ENCODE measurements around the gene SSR1. TPM values are rescaled to one million over a fixed set of nuclear protein-coding genes. Genes with fewer than 3 reads are reported as not detected.

Gene SSR1
- total RNA-seq, 1 experiment from 2014 or later, result 318 TPM

DNA sequence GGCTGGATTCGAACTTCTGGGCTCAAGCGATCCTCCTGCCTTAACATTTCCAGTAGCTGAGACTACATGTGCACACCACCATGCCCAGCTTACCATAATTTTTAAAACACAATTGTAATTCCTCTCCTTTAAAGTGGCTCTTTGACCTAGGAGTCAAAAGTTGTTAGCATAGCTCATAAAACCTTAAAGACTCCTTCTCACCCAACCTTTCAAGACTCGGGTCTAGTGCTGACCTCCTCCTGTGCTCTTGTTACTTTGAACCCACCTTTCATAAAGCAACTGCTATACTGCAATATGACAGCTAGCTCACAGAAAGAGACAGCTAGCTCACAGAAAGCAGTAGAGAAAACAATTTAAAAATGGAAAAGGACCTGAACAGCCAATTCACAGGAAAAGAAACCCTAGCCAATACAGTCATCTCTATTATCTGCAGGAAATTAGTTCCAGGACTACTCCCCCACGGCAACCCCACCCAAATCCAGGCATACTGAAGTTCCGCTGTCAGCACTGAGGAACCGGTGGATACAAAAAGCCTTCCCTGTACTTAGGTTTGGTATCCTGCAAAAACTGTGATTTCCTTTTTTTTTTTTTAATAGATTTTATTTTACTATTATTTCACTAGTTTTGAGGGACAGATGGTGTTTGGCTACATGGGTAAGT, 20.3 kb downstream of the SSR1 start:
- no peaks in the 10 kb centered on the region for H3K27me3 Mint-ChIP-seq (ENCODE audit: insufficient read depth, unreplicated experiment)
- BruUV-seq (replicated peaks), result no TSS peak
- ChIA-PET POLR2A (interaction anchor here (0.6 to 1.6 kb wide), 6 partner anchors 11 to 467 kb away, joined by 3 to 4 read pairs (median 3); no protein-coding TSS in a partner anchor), CTCF (interaction anchor here (0.6 to 3.3 kb wide), 3 partner anchors 17 to 1098 kb away, joined by 4 to 11 read pairs (median 4); no protein-coding TSS in a partner anchor)
- H3K27ac Mint-ChIP-seq (ENCODE audit: low read depth, unreplicated experiment), result peak overlapping the region; percentile 9
- TF ChIP-seq, protein P1, sequence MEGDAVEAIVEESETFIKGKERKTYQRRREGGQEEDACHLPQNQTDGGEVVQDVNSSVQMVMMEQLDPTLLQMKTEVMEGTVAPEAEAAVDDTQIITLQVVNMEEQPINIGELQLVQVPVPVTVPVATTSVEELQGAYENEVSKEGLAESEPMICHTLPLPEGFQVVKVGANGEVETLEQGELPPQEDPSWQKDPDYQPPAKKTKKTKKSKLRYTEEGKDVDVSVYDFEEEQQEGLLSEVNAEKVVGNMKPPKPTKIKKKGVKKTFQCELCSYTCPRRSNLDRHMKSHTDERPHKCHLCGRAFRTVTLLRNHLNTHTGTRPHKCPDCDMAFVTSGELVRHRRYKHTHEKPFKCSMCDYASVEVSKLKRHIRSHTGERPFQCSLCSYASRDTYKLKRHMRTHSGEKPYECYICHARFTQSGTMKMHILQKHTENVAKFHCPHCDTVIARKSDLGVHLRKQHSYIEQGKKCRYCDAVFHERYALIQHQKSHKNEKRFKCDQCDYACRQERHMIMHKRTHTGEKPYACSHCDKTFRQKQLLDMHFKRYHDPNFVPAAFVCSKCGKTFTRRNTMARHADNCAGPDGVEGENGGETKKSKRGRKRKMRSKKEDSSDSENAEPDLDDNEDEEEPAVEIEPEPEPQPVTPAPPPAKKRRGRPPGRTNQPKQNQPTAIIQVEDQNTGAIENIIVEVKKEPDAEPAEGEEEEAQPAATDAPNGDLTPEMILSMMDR (IDR thresholded peaks at IDR 0.05; ENCODE audit: unreplicated experiment), result no peak
- intact Hi-C loops (cut with micrococcal nuclease), result no loop called here
- no peak overlapping the region for H3K4me3 Mint-ChIP-seq (ENCODE audit: unreplicated experiment)
- DNase-seq (ENCODE audit: unreplicated experiment), result no peak
- no peaks in the 10 kb centered on the region for H3K9me3 Mint-ChIP-seq (ENCODE audit: unreplicated experiment)
- no peaks in the 10 kb centered on the region for H3K4me1 Mint-ChIP-seq (ENCODE audit: insufficient read depth, unreplicated experiment)
- peaks cover 91% of the 10 kb centered on the region for H3K36me3 Mint-ChIP-seq (ENCODE audit: insufficient read depth, unreplicated experiment)

GRCh38 chr6:7290079-7290478, 22.9 kb downstream of the SSR1 start:
- no TSS peak for BruUV-seq (replicated peaks)
- no peak overlapping the region for H3K27ac Mint-ChIP-seq (ENCODE audit: low read depth, unreplicated experiment)
- peaks cover 92% of the 10 kb centered on the region for H3K36me3 Mint-ChIP-seq (ENCODE audit: insufficient read depth, unreplicated experiment)
- H3K4me3 Mint-ChIP-seq (ENCODE audit: unreplicated experiment), result no peak overlapping the region
- ChIA-PET CTCF (interaction anchor here (0.6 to 1.4 kb wide), 2 partner anchors 15 to 330 kb away, joined by 3 to 5 read pairs; no protein-coding TSS in a partner anchor), POLR2A (interaction anchor here (0.9 to 2.1 kb wide), 2 partner anchors 19 to 99 kb away, joined by 3 to 7 read pairs; partner anchors contain the start of genes CAGE1 and RIOK1)
- H3K27me3 Mint-ChIP-seq (ENCODE audit: insufficient read depth, unreplicated experiment), result no peaks in the 10 kb centered on the region
- intact Hi-C loops (cut with micrococcal nuclease), result no loop called here
- H3K4me1 Mint-ChIP-seq (ENCODE audit: insufficient read depth, unreplicated experiment), result no peaks in the 10 kb centered on the region
- TF ChIP-seq, protein P1 (IDR thresholded peaks at IDR 0.05; ENCODE audit: unreplicated experiment), result no peak
- H3K9me3 Mint-ChIP-seq (ENCODE audit: unreplicated experiment), result no peaks in the 10 kb centered on the region
- DNase-seq (ENCODE audit: unreplicated experiment), result no peak

DNA sequence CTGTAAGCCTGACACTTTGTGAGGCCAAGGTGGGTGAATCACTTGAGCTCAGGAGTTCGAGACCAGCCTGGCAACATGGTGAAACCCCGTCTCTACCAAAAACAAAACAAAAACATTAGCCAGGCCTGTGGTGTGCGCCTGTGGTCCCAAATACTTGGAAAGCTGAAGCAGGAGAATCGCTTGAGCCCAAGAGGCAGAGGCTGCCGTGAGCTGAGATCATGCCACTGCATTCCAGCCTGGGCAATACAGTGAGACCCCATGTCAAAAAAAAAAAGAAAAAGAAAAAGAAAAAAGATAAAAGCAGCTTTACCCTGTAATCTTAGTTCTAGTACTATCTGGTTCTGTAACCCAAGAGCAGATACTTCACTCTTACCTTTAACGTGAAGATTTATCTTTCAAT, 27.6 kb downstream of the SSR1 start:
- peaks cover 6% of the 10 kb centered on the region for H3K4me1 Mint-ChIP-seq (ENCODE audit: insufficient read depth, unreplicated experiment)
- H3K9me3 Mint-ChIP-seq (ENCODE audit: unreplicated experiment), result no peaks in the 10 kb centered on the region
- TF ChIP-seq, protein P1 (IDR thresholded peaks at IDR 0.05; ENCODE audit: unreplicated experiment), result no peak
- DNase-seq (ENCODE audit: unreplicated experiment), result no peak
- no peak overlapping the region for H3K4me3 Mint-ChIP-seq (ENCODE audit: unreplicated experiment)
- no TSS peak for BruUV-seq (replicated peaks)
- ChIA-PET POLR2A (interaction anchor here (0.9 to 1.2 kb wide), 4 partner anchors 10 to 18 kb away, joined by 3 to 6 read pairs (median 4); no protein-coding TSS in a partner anchor), CTCF (interaction anchor here (2.0 kb wide), 1 partner anchor 10 kb away, joined by 21 read pairs; no protein-coding TSS in a partner anchor)
- H3K36me3 Mint-ChIP-seq (ENCODE audit: insufficient read depth, unreplicated experiment), result peaks cover 61% of the 10 kb centered on the region
- no peaks in the 10 kb centered on the region for H3K27me3 Mint-ChIP-seq (ENCODE audit: insufficient read depth, unreplicated experiment)
- H3K27ac Mint-ChIP-seq (ENCODE audit: low read depth, unreplicated experiment), result no peak overlapping the region
- intact Hi-C loops (cut with micrococcal nuclease), result no loop called here

DNA sequence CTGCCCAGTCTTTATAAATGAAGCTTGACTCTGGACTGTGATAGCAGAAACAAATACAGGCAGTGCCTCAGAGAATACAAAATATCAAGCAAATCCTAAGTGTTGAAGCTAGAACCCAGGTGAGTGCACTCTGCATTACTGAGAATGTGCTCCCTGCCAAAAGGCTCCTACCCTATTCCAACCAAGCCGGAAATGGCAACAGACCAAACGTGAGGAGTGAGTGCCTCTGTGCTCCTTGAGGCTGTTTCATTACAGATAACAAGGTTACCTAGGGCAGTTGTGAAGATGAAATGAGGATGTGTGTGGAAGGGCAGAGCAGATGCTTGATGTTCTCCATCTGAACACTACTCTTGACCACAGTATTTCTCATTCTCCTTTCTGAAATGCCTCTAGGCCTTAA, 29.3 kb downstream of the SSR1 start:
- CTCF ChIA-PET, result interaction anchor here (0.6 to 1.1 kb wide), 4 partner anchors 8 to 124 kb away, joined by 3 to 4 read pairs (median 3); no protein-coding TSS in a partner anchor
- POLR2A ChIA-PET, result no interaction called here

More for the DNA sequence above, 29.3 kb downstream of the SSR1 start:
- Mint-ChIP-seq H3K27ac (ENCODE audit: low read depth, unreplicated experiment) (no peak overlapping the region), H3K4me3 (ENCODE audit: unreplicated experiment) (no peak overlapping the region), H3K9me3 (ENCODE audit: unreplicated experiment) (no peaks in the 10 kb centered on the region), H3K27me3 (ENCODE audit: insufficient read depth, unreplicated experiment) (no peaks in the 10 kb centered on the region), H3K36me3 (ENCODE audit: insufficient read depth, unreplicated experiment) (peaks cover 44% of the 10 kb centered on the region), H3K4me1 (ENCODE audit: insufficient read depth, unreplicated experiment) (peaks cover 9% of the 10 kb centered on the region)
- no peak for DNase-seq (ENCODE audit: unreplicated experiment)
- intact Hi-C loops (cut with micrococcal nuclease), result no loop called here
- no TSS peak for BruUV-seq (replicated peaks)
- TF ChIP-seq, protein P1 (IDR thresholded peaks at IDR 0.05; ENCODE audit: unreplicated experiment), result no peak

Data from MCF 10A (cell line).